Measurements from ENCODE around the gene FLRT2. TPM values are rescaled to one million over a fixed set of nuclear protein-coding genes. Genes with fewer than 3 reads are reported as not detected.

FLRT2 gene
- total and polyA plus RNA-seq, 3 donors from 2014 or later: 20.1 to 134 (median 34.4) TPM

GRCh38 chr14:85531587-85532373 lies 1.8 kb downstream of the FLRT2 start:
- H3K27me3 ChIP-seq: no peaks in the 10 kb centered on the region
- no peaks in the 10 kb centered on the region for H3K9me3 ChIP-seq
- H3K4me3 ChIP-seq: peak overlapping the region; percentile 72 to 76
- H3K4me1 ChIP-seq: peaks cover 3% of the 10 kb centered on the region
- H3K36me3 ChIP-seq (ENCODE audit: low read depth, missing control alignments): no peaks in the 10 kb centered on the region
- peak overlapping the region; percentile 87 to 92 for H3K27ac ChIP-seq
- peak; percentile 81 for DNase-seq
- TF ChIP-seq POLR2A (IDR thresholded peaks at IDR 0.05): no peak
- TF ChIP-seq CTCF (IDR thresholded peaks at IDR 0.05): peak in 1 of 3 experiments; percentile 23
- intact Hi-C loops (cut with DNase I; ENCODE audit: low total_unique reads): no loop called here
- 0 to 1% methylated on average over 33 to 61 of the region's 61 CpGs for WGBS, 2 donors

- Histone ChIP-seq H3K27me3 (no peaks in the 10 kb centered on the region), H3K4me3 (peak overlapping the region; percentile 72 to 76), H3K4me1 (peaks cover 3% of the 10 kb centered on the region), H3K36me3 (ENCODE audit: low read depth, missing control alignments) (no peaks in the 10 kb centered on the region), H3K9me3 (no peaks in the 10 kb centered on the region), H3K27ac (peak overlapping the region; percentile 64 to 92)
- 1% methylated on average over 12 of the region's 12 CpGs for WGBS, 2 donors
- DNase-seq: no peak
- intact Hi-C loops (cut with DNase I; ENCODE audit: low total_unique reads): no loop called here
- TF ChIP-seq POLR2A (IDR thresholded peaks at IDR 0.05): no peak
These were observed 2.6 kb downstream of the FLRT2 start for GRCh38 chr14:85532374-85533022.

- DNase-seq: peak; percentile 72
- intact Hi-C loops (cut with DNase I; ENCODE audit: low total_unique reads): no loop called here
- no peaks in the 10 kb centered on the region for H3K27me3 ChIP-seq
These were observed 3.3 kb downstream of the FLRT2 start for GRCh38 chr14:85533023-85533860.

GRCh38 chr14:85533861-85534291 lies 3.9 kb downstream of the FLRT2 start:
- H3K27me3 ChIP-seq: no peaks in the 10 kb centered on the region
- no peaks in the 10 kb centered on the region for H3K9me3 ChIP-seq
- DNase-seq: peak; percentile 21
- no peak for TF ChIP-seq POLR2A (IDR thresholded peaks at IDR 0.05)
- no peak for TF ChIP-seq CTCF (IDR thresholded peaks at IDR 0.05)
- H3K4me1 ChIP-seq: peaks cover 3% of the 10 kb centered on the region
- peak overlapping the region; percentile 72 to 76 for H3K4me3 ChIP-seq
- 1% methylated on average over 20 to 28 of the region's 28 CpGs for WGBS, 2 donors
- intact Hi-C loops (cut with DNase I; ENCODE audit: low total_unique reads): no loop called here
- peak overlapping the region; percentile 66 to 92 for H3K27ac ChIP-seq
- H3K36me3 ChIP-seq (ENCODE audit: low read depth, missing control alignments): no peaks in the 10 kb centered on the region

More at GRCh38 chr14:85533023-85533860, 3.3 kb downstream of the FLRT2 start:
- 1% methylated on average over 19 to 85 of the region's 90 CpGs for WGBS, 2 donors
- Histone ChIP-seq H3K36me3 (ENCODE audit: low read depth, missing control alignments) (no peaks in the 10 kb centered on the region), H3K27ac (peak overlapping the region; percentile 64 to 92), H3K4me3 (peak overlapping the region; percentile 72 to 76), H3K9me3 (no peaks in the 10 kb centered on the region), H3K4me1 (peaks cover 3% of the 10 kb centered on the region)
- TF ChIP-seq CTCF (IDR thresholded peaks at IDR 0.05): no peak
- no peak for TF ChIP-seq POLR2A (IDR thresholded peaks at IDR 0.05)
